ENCODE results near the gene MGA. TPM values are rescaled to one million over a fixed set of nuclear protein-coding genes. Genes with fewer than 3 reads are reported as not detected.

MGA gene
- total and polyA plus RNA-seq, 2 experiments from 2014 or later, result 42.6 to 58.9 TPM

- Histone ChIP-seq H3K27me3 (ENCODE audit: insufficient read depth) (no peaks in the 10 kb centered on the region), H3K4me1 (ENCODE audit: insufficient read depth) (no peaks in the 10 kb centered on the region), H3K9me2 (ENCODE audit: insufficient read depth) (no peaks in the 10 kb centered on the region), H2AFZ (no peak overlapping the region), H3K4me2 (no peak overlapping the region), H3K36me3 (ENCODE audit: insufficient read depth) (peaks cover 8% of the 10 kb centered on the region; the same call in 1 of the 2 replicates), H3K4me3 (no peak overlapping the region), H3K27ac (ENCODE audit: low read depth) (no peak overlapping the region), H4K20me1 (replicated peaks; ENCODE audit: insufficient read depth) (0 out of 2 replicates have a peak, but pooled peaks cover 4% of the 10 kb centered on the region), H3K79me2 (replicated peaks; ENCODE audit: insufficient read depth) (peaks cover 5% of the 10 kb centered on the region; the same call in 1 of the 2 replicates), H3F3A (replicated peaks; ENCODE audit: low read depth) (no peaks in the 10 kb centered on the region)
- no peak overlapping the region for H3K27ac Mint-ChIP-seq
- H3K36me3 Mint-ChIP-seq (ENCODE audit: low read depth), result peaks cover 28% of the 10 kb centered on the region
- TF ChIP-seq, protein P1, sequence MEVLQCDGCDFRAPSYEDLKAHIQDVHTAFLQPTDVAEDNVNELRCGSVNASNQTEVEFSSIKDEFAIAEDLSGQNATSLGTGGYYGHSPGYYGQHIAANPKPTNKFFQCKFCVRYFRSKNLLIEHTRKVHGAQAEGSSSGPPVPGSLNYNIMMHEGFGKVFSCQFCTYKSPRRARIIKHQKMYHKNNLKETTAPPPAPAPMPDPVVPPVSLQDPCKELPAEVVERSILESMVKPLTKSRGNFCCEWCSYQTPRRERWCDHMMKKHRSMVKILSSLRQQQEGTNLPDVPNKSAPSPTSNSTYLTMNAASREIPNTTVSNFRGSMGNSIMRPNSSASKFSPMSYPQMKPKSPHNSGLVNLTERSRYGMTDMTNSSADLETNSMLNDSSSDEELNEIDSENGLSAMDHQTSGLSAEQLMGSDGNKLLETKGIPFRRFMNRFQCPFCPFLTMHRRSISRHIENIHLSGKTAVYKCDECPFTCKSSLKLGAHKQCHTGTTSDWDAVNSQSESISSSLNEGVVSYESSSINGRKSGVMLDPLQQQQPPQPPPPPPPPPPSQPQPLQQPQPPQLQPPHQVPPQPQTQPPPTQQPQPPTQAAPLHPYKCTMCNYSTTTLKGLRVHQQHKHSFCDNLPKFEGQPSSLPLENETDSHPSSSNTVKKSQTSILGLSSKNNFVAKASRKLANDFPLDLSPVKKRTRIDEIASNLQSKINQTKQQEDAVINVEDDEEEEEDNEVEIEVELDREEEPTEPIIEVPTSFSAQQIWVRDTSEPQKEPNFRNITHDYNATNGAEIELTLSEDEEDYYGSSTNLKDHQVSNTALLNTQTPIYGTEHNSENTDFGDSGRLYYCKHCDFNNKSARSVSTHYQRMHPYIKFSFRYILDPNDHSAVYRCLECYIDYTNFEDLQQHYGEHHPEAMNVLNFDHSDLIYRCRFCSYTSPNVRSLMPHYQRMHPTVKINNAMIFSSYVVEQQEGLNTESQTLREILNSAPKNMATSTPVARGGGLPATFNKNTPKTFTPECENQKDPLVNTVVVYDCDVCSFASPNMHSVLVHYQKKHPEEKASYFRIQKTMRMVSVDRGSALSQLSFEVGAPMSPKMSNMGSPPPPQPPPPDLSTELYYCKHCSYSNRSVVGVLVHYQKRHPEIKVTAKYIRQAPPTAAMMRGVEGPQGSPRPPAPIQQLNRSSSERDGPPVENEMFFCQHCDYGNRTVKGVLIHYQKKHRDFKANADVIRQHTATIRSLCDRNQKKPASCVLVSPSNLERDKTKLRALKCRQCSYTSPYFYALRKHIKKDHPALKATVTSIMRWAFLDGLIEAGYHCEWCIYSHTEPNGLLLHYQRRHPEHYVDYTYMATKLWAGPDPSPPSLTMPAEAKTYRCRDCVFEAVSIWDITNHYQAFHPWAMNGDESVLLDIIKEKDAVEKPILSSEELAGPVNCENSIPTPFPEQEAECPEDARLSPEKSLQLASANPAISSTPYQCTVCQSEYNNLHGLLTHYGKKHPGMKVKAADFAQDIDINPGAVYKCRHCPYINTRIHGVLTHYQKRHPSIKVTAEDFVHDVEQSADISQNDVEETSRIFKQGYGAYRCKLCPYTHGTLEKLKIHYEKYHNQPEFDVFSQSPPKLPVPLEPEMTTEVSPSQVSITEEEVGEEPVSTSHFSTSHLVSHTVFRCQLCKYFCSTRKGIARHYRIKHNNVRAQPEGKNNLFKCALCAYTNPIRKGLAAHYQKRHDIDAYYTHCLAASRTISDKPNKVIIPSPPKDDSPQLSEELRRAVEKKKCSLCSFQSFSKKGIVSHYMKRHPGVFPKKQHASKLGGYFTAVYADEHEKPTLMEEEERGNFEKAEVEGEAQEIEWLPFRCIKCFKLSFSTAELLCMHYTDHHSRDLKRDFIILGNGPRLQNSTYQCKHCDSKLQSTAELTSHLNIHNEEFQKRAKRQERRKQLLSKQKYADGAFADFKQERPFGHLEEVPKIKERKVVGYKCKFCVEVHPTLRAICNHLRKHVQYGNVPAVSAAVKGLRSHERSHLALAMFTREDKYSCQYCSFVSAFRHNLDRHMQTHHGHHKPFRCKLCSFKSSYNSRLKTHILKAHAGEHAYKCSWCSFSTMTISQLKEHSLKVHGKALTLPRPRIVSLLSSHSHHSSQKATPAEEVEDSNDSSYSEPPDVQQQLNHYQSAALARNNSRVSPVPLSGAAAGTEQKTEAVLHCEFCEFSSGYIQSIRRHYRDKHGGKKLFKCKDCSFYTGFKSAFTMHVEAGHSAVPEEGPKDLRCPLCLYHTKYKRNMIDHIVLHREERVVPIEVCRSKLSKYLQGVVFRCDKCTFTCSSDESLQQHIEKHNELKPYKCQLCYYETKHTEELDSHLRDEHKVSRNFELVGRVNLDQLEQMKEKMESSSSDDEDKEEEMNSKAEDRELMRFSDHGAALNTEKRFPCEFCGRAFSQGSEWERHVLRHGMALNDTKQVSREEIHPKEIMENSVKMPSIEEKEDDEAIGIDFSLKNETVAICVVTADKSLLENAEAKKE (CRISPR knock-in tag; IDR thresholded peaks at IDR 0.05), result no peak
- TF ChIP-seq POLR2AphosphoS5 (IDR thresholded peaks at IDR 0.05; ENCODE audit: low read depth) (no peak), ZNF331 (CRISPR knock-in tag; IDR thresholded peaks at IDR 0.05; ENCODE audit: low read depth) (no peak), EZH2 (IDR thresholded peaks at IDR 0.05; ENCODE audit: low read depth, unreplicated experiment) (no peak), NANOG (IDR thresholded peaks at IDR 0.05; ENCODE audit: borderline replicate concordance) (no peak), CREB1 (CRISPR knock-in tag; IDR thresholded peaks at IDR 0.05; ENCODE audit: low read depth) (no peak), ZNF114 (CRISPR knock-in tag; IDR thresholded peaks at IDR 0.05) (no peak), EZH2phosphoT487 (IDR thresholded peaks at IDR 0.05; ENCODE audit: unreplicated experiment) (no peak), STAT1 (IDR thresholded peaks at IDR 0.05; ENCODE audit: unreplicated experiment) (no peak), CTCF (conservative IDR thresholded peaks at IDR 0.05; ENCODE audit: low read depth in 2 of 2) (no peak)
- TF ChIP-seq, protein P2, sequence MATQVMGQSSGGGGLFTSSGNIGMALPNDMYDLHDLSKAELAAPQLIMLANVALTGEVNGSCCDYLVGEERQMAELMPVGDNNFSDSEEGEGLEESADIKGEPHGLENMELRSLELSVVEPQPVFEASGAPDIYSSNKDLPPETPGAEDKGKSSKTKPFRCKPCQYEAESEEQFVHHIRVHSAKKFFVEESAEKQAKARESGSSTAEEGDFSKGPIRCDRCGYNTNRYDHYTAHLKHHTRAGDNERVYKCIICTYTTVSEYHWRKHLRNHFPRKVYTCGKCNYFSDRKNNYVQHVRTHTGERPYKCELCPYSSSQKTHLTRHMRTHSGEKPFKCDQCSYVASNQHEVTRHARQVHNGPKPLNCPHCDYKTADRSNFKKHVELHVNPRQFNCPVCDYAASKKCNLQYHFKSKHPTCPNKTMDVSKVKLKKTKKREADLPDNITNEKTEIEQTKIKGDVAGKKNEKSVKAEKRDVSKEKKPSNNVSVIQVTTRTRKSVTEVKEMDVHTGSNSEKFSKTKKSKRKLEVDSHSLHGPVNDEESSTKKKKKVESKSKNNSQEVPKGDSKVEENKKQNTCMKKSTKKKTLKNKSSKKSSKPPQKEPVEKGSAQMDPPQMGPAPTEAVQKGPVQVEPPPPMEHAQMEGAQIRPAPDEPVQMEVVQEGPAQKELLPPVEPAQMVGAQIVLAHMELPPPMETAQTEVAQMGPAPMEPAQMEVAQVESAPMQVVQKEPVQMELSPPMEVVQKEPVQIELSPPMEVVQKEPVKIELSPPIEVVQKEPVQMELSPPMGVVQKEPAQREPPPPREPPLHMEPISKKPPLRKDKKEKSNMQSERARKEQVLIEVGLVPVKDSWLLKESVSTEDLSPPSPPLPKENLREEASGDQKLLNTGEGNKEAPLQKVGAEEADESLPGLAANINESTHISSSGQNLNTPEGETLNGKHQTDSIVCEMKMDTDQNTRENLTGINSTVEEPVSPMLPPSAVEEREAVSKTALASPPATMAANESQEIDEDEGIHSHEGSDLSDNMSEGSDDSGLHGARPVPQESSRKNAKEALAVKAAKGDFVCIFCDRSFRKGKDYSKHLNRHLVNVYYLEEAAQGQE (IDR thresholded peaks at IDR 0.05; ENCODE audit: unreplicated experiment), result no peak
- TF ChIP-seq, protein P3, sequence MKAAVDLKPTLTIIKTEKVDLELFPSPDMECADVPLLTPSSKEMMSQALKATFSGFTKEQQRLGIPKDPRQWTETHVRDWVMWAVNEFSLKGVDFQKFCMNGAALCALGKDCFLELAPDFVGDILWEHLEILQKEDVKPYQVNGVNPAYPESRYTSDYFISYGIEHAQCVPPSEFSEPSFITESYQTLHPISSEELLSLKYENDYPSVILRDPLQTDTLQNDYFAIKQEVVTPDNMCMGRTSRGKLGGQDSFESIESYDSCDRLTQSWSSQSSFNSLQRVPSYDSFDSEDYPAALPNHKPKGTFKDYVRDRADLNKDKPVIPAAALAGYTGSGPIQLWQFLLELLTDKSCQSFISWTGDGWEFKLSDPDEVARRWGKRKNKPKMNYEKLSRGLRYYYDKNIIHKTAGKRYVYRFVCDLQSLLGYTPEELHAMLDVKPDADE (IDR thresholded peaks at IDR 0.05), result no peak
- no peak overlapping the region for H3K4me3 Mint-ChIP-seq
- ATAC-seq, result no peak
- H3K27me3 Mint-ChIP-seq (ENCODE audit: insufficient read depth, low read depth, poor library complexity), result peaks cover 4% of the 10 kb centered on the region
- no peaks in the 10 kb centered on the region for H3K4me1 Mint-ChIP-seq
- DNase-seq (ENCODE audit: low spot score), result no peak
- no peaks in the 10 kb centered on the region for H3K9me3 Mint-ChIP-seq
Measured at GRCh38 chr15:41714291-41714690, 54.1 kb downstream of the MGA start.
